ENCODE results near the gene CAPRIN1.
"Not testable (repeated sequence)": the region's sequence is repeated elsewhere in the genome, so short reads cannot be mapped to it uniquely, and the experiment has no call there.

DNA sequence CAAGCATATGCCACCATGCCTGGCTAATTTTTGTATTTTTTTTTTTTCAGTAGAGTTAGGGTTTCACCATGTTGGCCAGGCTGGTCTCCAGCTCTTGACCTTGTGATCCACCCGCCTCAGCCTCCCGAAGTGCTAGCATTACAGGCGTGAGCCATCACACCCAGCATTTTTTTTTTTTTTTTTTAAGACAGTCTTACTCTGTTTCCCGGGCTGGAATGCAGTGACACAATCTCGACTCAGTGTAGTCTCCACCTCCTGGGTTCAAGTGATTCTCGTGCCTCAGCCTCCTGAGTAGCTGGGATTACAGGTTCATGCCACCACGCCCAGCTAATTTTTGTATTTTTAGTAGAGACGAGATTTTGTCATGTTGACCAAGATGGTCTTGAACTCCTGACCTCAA is 15.2 kb downstream of the CAPRIN1 start:
- TF ChIP-seq, protein P1, sequence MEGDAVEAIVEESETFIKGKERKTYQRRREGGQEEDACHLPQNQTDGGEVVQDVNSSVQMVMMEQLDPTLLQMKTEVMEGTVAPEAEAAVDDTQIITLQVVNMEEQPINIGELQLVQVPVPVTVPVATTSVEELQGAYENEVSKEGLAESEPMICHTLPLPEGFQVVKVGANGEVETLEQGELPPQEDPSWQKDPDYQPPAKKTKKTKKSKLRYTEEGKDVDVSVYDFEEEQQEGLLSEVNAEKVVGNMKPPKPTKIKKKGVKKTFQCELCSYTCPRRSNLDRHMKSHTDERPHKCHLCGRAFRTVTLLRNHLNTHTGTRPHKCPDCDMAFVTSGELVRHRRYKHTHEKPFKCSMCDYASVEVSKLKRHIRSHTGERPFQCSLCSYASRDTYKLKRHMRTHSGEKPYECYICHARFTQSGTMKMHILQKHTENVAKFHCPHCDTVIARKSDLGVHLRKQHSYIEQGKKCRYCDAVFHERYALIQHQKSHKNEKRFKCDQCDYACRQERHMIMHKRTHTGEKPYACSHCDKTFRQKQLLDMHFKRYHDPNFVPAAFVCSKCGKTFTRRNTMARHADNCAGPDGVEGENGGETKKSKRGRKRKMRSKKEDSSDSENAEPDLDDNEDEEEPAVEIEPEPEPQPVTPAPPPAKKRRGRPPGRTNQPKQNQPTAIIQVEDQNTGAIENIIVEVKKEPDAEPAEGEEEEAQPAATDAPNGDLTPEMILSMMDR (IDR thresholded peaks at IDR 0.05 in 8 of 11, conservative IDR thresholded peaks at IDR 0.05 in 3 of 11), result not testable (repeated sequence)
- not testable (repeated sequence) for TF ChIP-seq POLR2AphosphoS5 (IDR thresholded peaks at IDR 0.05)
